GM23338 (cell line): ENCODE data around the gene PITRM1.

Source experiments
- CREB1 ChIP-seq: fragments of 250-450 bp; sonication (Bioruptor Pico); IDR thresholded peaks from 2 replicates; pipeline ENCODE4 v1.5.0; 2020; ENCODE audit warnings: low read depth, mild to moderate bottlenecking, moderate library complexity
- EZH2 ChIP-seq: fragments of 200-600 bp; sonication (generic); IDR thresholded peaks from one replicate; pipeline ENCODE4 v1.8.0; 2017; ENCODE audit warnings: antibody characterized with exemption, mild to moderate bottlenecking, low read depth; ENCODE audit not compliant: unreplicated experiment
- EZH2phosphoT487 ChIP-seq: fragments of 200-600 bp; sonication (generic); IDR thresholded peaks from one replicate; pipeline ENCODE4 v1.8.1; 2018; ENCODE audit warnings: antibody characterized with exemption; ENCODE audit not compliant: unreplicated experiment
- JUNB ChIP-seq: IDR thresholded peaks from one replicate; pipeline ENCODE4 v1.6.1; 2016; ENCODE audit warnings: antibody characterized with exemption; ENCODE audit not compliant: unreplicated experiment
- NANOG ChIP-seq: IDR thresholded peaks from 2 replicates; pipeline ENCODE4 v1.6.1; 2016; ENCODE audit warnings: antibody characterized with exemption, borderline replicate concordance
- POLR2AphosphoS5 ChIP-seq: IDR thresholded peaks from 2 replicates; pipeline ENCODE4 v1.6.1; 2016; ENCODE audit warnings: antibody characterized with exemption, low read depth
- REST ChIP-seq: IDR thresholded peaks from one replicate; pipeline ENCODE4 v1.6.1; 2018; ENCODE audit warnings: antibody characterized with exemption; ENCODE audit not compliant: unreplicated experiment
- ZNF331 ChIP-seq: fragments of 250-450 bp; sonication (Bioruptor Pico); IDR thresholded peaks from 2 replicates; pipeline ENCODE4 v1.5.0; 2020; ENCODE audit warnings: low read depth, mild to moderate bottlenecking, moderate library complexity
- TF ChIP-seq, protein P1 (sequence below), 2 experiments: fragments of 200-600 bp in 1 of 2; sonication (generic) in 1 of 2; conservative IDR thresholded peaks; 2 replicates each; pipeline versions ENCODE4 v1.5.1 to v1.6.1; 2016 to 2017; ENCODE audit warnings: antibody characterized with exemption in 2 of 2, low read depth in 2 of 2, mild to moderate bottlenecking in 2 of 2, moderate library complexity in 1 of 2

GRCh38 chr10:3203016-3203811 is 30.6 kb upstream of the PITRM1 start:
- no peak for TF ChIP-seq POLR2AphosphoS5
- no peak for TF ChIP-seq NANOG
- no peak for TF ChIP-seq JUNB
- no peak for TF ChIP-seq EZH2
- TF ChIP-seq, protein P1, sequence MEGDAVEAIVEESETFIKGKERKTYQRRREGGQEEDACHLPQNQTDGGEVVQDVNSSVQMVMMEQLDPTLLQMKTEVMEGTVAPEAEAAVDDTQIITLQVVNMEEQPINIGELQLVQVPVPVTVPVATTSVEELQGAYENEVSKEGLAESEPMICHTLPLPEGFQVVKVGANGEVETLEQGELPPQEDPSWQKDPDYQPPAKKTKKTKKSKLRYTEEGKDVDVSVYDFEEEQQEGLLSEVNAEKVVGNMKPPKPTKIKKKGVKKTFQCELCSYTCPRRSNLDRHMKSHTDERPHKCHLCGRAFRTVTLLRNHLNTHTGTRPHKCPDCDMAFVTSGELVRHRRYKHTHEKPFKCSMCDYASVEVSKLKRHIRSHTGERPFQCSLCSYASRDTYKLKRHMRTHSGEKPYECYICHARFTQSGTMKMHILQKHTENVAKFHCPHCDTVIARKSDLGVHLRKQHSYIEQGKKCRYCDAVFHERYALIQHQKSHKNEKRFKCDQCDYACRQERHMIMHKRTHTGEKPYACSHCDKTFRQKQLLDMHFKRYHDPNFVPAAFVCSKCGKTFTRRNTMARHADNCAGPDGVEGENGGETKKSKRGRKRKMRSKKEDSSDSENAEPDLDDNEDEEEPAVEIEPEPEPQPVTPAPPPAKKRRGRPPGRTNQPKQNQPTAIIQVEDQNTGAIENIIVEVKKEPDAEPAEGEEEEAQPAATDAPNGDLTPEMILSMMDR (conservative IDR thresholded peaks at IDR 0.05; ENCODE audit: low read depth in 2 of 2) = no peak
- no peak for TF ChIP-seq EZH2phosphoT487
- no peak for TF ChIP-seq REST
- no peak for TF ChIP-seq CREB1 (CRISPR knock-in tag)
- no peak for TF ChIP-seq ZNF331 (CRISPR knock-in tag)
